ENCODE data around the gene GALNT4. TPM values are rescaled to one million over a fixed set of nuclear protein-coding genes. Genes with fewer than 3 reads are reported as not detected.
A peak's percentile ranks its signal among the peaks of the same experiment; 100 is the strongest.

Gene GALNT4
- 3.5 and 5.3 TPM in 2 replicates for total RNA-seq (2014; rRNA removed; shearing (Covaris generic); ENCODE audit: low replicate concordance)

GRCh38 chr12:89524541-89525304, at the start of gene GALNT4:
Gene GALNT4 (minus strand): TSS chr12:89524796. CDS start chr12:89524549, 247 bp downstream.
- Histone ChIP-seq H3K9me3 (no peaks in the 10 kb centered on the region), H3K4me3 (peak within 1 kb of the TSS; percentile 96), H3K36me3 (peaks cover 12% of the 10 kb centered on the region), H3K27me3 (no peaks in the 10 kb centered on the region)
- DNase-seq = peak; percentile 86

DNA sequence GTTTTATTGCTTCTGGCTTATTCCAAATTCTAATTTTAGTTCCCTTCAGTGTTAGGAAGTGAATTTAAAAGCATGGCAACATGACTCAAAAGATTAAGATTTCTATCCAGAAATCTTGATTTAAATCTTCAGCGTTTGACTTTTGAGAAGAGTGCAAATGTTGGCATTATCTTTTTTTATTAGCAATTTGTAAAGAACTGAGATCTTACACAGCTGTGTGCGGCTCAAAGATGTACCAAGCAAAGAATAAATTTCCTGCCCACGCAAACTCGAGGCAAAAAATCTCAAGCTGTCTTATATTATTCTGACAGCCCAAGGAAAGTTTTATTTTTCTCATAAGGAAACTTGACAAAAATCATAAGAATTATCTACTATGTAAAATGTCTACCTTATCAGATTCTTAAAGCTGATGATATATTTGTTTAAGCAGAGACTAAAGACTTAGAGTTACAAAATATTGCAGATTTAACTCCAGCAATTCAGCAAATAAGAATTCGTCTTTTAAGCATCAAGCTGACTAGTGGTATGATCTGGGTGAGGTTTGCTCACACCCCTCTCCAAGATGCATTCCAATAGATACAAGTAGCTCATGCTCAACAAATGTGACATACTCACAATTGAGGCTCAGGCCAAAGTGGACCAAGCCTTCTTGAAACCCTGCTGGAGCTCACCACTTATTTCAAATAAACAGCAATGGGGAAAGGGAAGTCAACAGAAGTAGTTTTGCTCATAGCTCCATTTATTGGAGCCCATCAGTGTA, 48.6 kb upstream of the GALNT4 start:
- Histone ChIP-seq H3K9me3 (no peaks in the 10 kb centered on the region), H3K4me3 (no peak overlapping the region), H3K27me3 (no peaks in the 10 kb centered on the region), H3K36me3 (no peaks in the 10 kb centered on the region)
- DNase-seq = peak; percentile 17

GRCh38 chr12:89571491-89572195, 47.0 kb upstream of the GALNT4 start:
- Histone ChIP-seq H3K9me3 (no peaks in the 10 kb centered on the region), H3K36me3 (no peaks in the 10 kb centered on the region), H3K4me3 (no peak overlapping the region), H3K27me3 (no peaks in the 10 kb centered on the region)
- DNase-seq = peak; percentile 60

DNA sequence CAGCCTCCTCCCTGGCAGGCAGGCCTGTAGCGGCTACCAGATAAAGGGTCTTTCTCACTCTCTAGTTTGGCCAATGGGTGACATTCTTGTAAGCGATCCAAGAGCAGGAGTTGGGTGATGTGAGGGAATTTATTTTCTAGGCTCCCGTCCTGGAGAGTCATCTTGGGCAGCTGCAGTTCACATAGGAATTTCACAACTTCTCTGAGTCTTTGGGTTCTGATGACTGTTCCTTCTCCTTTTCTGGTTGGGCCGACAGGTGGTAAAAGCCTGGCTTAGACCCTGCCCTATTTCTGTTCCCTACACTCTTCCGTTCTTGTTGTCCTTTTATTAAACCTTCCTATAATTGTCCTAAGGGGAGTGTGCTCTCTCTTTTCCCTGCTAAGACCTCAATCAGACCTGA, 43.9 kb upstream of the GALNT4 start:
- DNase-seq = no peak
- Histone ChIP-seq H3K9me3 (no peaks in the 10 kb centered on the region), H3K4me3 (no peak overlapping the region), H3K36me3 (no peaks in the 10 kb centered on the region), H3K27me3 (no peaks in the 10 kb centered on the region)

DNA sequence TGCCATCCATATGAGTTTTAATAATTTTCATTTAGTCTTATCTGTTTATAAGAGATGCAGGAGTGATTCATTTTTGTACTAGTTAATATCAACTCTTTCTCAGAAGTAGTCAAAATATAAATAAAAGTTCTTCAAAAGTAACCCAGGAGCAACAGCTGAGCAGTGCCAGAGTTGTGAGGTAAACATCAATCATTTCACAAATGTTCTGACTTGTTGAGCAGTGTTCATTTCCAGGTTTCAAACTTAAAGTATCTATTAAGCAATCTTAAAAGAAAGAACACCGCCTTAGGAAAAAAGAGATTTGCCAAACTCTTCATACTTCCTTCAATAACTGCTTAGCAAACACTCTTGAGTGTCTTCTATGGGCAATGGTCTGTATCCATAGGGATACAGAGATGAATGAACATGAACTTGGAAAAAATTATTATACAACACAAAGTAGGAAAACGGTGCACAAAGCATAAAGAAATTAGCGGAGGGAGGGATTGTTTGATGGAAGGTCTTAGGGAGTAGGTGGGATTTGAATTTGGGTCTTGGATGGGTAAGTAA, 43.2 kb upstream of the GALNT4 start:
- Histone ChIP-seq H3K36me3 (no peaks in the 10 kb centered on the region), H3K9me3 (no peaks in the 10 kb centered on the region), H3K4me3 (no peak overlapping the region), H3K27me3 (no peaks in the 10 kb centered on the region)
- DNase-seq = no peak

DNA sequence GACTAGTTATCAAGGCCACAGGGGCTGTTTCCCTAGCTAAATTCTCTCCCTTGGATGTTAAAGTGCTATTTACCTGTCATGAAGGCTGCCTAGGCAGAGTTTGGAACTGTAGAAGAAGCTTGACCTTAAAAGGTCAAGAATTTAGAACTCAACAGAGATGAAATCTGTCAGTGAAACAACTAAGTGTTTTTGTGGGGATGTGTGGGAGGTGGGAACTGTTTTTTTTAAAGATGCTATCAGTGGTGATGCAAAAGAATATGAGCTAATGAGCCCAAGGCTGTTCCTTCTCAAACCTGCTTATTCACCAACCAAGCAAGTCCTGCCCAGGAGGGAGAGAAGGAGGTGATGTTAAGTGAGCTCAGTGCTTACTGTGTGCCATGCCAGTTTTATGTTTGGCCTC, 42.0 kb upstream of the GALNT4 start:
- Histone ChIP-seq H3K4me3 (no peak overlapping the region), H3K27me3 (no peaks in the 10 kb centered on the region), H3K9me3 (no peaks in the 10 kb centered on the region), H3K36me3 (no peaks in the 10 kb centered on the region)
- DNase-seq = no peak

- H3K36me3 ChIP-seq = no peaks in the 10 kb centered on the region
- H3K4me3 ChIP-seq = no peak overlapping the region
- H3K9me3 ChIP-seq = no peaks in the 10 kb centered on the region
- H3K27me3 ChIP-seq = no peaks in the 10 kb centered on the region
- DNase-seq = no peak
These were observed 40.4 kb upstream of the GALNT4 start for GRCh38 chr12:89565002-89565401.

GRCh38 chr12:89559753-89560152, 35.2 kb upstream of the GALNT4 start:
- no peak for DNase-seq
- Histone ChIP-seq H3K27me3 (no peaks in the 10 kb centered on the region), H3K4me3 (no peak overlapping the region), H3K36me3 (no peaks in the 10 kb centered on the region), H3K9me3 (no peaks in the 10 kb centered on the region)

DNA sequence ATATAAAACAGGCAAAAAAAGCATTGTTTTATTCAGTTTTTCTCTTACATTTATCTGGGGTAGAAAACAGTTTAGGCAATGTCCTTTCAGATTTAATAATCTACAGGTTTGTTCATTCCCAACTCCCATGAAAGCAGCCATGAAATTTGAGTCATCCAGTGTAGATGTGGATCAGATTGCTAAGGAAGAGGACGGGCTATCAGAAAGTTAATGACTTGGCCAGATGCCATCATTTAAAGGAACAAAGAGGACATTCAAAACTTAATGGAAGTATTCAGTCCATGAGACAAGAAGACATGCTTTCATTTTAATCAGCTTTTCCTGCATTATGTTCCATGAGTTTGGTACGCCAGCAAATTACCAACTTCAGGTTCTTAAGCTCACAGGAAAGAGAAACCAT, 32.4 kb upstream of the GALNT4 start:
- H3K27me3 ChIP-seq = no peaks in the 10 kb centered on the region
- no peak overlapping the region for H3K4me3 ChIP-seq
- H3K9me3 ChIP-seq = no peaks in the 10 kb centered on the region
- DNase-seq = no peak
- H3K36me3 ChIP-seq = no peaks in the 10 kb centered on the region

DNA sequence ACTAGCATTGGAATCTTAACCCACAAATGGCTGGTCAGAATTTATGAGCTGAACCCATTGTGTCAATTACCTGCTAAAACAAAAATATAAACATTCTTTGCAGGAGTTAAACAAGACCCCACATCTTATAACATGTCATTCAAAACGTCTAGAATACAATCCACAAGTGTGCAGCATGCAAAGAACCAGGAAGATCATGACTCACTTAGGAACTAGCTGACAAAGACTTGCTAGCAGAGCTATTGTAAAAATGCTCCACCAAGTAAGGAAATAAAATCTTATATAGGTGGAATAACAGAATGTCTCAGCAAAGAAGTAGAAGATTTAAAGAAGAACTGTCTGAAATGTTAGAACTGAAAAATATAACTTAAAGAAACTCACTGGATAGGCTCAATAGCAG, 27.8 kb upstream of the GALNT4 start:
- H3K27me3 ChIP-seq = no peaks in the 10 kb centered on the region
- no peak for DNase-seq
- H3K9me3 ChIP-seq = no peaks in the 10 kb centered on the region
- no peak overlapping the region for H3K4me3 ChIP-seq
- H3K36me3 ChIP-seq = no peaks in the 10 kb centered on the region

DNA sequence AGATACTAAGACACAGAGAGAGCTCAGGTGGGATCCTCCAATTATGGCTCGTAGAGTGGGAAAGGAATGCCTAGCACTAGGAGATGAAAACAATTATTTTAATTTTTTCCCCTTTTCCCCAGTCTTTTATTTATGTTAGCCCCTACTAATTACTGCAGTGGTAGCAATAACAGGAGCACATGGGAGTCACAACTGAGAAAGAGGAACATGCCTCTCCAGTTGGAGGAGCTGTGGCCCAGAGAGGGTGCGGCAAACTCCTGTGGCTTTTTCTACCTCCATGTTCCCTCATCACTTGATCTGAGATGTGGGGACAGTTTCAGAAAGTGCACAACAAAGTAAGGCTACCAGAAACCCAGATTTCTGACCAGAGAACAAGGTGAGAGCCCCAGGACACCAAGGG, 27.2 kb upstream of the GALNT4 start:
- DNase-seq = no peak
- no peaks in the 10 kb centered on the region for H3K36me3 ChIP-seq
- H3K4me3 ChIP-seq = no peak overlapping the region
- H3K27me3 ChIP-seq = no peaks in the 10 kb centered on the region
- no peaks in the 10 kb centered on the region for H3K9me3 ChIP-seq

DNA sequence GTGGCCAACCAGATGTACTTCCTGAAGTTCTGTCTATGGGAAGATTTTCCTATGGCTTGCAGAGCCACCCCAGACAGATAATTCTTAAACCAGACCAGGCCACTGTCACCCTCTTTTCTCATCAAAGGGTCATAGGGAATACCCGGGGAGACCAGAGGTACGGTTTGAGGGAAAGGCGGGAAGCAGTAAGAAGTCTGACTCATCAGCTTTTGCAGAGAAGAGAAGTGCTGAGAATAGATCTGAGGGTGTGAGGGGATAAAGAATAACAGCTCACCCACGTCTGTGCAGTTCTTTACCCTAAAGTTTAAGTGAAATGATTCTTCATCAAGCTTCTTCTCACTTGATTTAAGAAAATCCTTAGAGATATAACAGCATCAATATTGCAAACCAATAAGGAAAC, 22.5 kb upstream of the GALNT4 start:
- DNase-seq = no peak
- Histone ChIP-seq H3K27me3 (no peaks in the 10 kb centered on the region), H3K36me3 (no peaks in the 10 kb centered on the region), H3K4me3 (no peak overlapping the region), H3K9me3 (no peaks in the 10 kb centered on the region)

DNA sequence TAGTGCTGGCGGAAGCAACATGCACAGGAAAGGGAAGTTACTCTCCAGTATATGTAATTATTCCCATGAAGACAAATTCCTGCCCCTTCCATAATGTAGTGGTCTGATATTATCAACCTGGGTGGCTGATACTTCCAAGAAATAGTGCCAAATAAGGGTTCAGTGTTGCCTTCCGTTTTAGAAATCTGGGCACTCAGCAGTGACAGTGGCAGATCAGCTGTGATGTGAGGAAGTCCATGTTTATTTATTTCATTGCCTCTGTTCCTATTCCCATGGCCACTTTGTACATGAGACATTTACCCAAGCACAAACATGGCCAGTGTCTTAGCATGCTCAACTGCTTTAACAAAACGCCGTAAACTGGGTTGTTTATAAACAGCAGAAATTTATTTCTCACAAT, 21.6 kb upstream of the GALNT4 start:
- Histone ChIP-seq H3K4me3 (no peak overlapping the region), H3K9me3 (no peaks in the 10 kb centered on the region), H3K27me3 (no peaks in the 10 kb centered on the region), H3K36me3 (no peaks in the 10 kb centered on the region)
- DNase-seq = no peak

GRCh38 chr12:89544681-89545184, 20.1 kb upstream of the GALNT4 start:
- DNase-seq = peak; percentile 51
- no peaks in the 10 kb centered on the region for H3K36me3 ChIP-seq
- no peak overlapping the region for H3K4me3 ChIP-seq
- no peaks in the 10 kb centered on the region for H3K27me3 ChIP-seq
- H3K9me3 ChIP-seq = no peaks in the 10 kb centered on the region

DNA sequence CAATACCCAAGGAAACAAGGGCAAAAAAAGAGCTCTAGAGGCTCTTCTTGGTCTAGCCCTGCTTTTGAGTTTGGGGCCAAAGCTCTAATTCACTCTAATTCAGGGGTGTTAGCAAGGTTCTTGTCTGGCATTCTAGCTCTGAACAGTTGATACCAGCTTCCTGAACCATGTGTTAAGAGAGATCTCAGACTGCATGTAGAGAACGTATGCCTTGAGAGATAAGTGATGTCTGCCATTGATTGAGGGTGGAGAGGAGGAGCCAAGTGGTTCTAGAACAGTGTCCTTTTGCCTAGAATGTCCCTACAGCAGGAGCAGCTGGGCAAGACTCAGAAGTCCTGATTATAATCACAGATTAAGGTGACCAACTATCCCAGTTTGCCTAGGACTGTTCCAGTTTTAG, 19.4 kb upstream of the GALNT4 start:
- no peak overlapping the region for H3K4me3 ChIP-seq
- no peaks in the 10 kb centered on the region for H3K36me3 ChIP-seq
- DNase-seq = no peak
- no peaks in the 10 kb centered on the region for H3K27me3 ChIP-seq
- no peaks in the 10 kb centered on the region for H3K9me3 ChIP-seq

GRCh38 chr12:89542912-89543592, 18.5 kb upstream of the GALNT4 start:
- no peaks in the 10 kb centered on the region for H3K9me3 ChIP-seq
- peak; percentile 42 for DNase-seq

More at GRCh38 chr12:89542912-89543592, 18.5 kb upstream of the GALNT4 start:
- Histone ChIP-seq H3K4me3 (no peak overlapping the region), H3K27me3 (no peaks in the 10 kb centered on the region), H3K36me3 (no peaks in the 10 kb centered on the region)

Data from MG63 (cell line).